VCaP (cell line): ENCODE data around the gene GARIN5A.

Experiments used
- H3K27ac ChIP-seq: fragments of 450-650 bp; 2 replicates; pipeline ENCODE4 v1.5.1; 2017
- TF ChIP-seq, protein P1 (sequence below): fragments of 450-650 bp; conservative IDR thresholded peaks from 2 replicates; pipeline ENCODE4 v1.5.1; 2017; ENCODE audit warnings: mild to moderate bottlenecking, moderate library complexity

GARIN5A gene

DNA sequence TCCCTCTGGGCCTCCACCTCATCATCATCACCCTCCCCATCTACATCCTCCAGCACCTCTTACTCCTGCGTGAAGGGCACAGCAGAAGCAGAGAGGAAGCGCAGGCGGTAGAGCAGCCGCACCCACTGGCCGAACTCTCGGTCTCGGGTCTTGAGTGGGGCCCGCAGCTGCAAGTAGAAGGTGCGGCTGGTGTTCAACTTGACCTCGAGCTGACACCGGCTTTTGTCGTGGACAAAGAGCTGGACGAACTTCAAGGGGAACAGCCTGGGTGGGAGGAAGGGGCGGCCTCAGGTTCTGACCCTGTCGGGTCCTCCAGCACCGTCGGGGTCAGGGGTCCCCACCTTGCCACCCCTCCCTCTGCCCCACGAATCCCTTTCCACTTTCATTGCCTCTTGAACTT, 9.1 kb downstream of the GARIN5A start:
- no peak overlapping the region for H3K27ac ChIP-seq
- TF ChIP-seq, protein P1, sequence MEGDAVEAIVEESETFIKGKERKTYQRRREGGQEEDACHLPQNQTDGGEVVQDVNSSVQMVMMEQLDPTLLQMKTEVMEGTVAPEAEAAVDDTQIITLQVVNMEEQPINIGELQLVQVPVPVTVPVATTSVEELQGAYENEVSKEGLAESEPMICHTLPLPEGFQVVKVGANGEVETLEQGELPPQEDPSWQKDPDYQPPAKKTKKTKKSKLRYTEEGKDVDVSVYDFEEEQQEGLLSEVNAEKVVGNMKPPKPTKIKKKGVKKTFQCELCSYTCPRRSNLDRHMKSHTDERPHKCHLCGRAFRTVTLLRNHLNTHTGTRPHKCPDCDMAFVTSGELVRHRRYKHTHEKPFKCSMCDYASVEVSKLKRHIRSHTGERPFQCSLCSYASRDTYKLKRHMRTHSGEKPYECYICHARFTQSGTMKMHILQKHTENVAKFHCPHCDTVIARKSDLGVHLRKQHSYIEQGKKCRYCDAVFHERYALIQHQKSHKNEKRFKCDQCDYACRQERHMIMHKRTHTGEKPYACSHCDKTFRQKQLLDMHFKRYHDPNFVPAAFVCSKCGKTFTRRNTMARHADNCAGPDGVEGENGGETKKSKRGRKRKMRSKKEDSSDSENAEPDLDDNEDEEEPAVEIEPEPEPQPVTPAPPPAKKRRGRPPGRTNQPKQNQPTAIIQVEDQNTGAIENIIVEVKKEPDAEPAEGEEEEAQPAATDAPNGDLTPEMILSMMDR: no peak

DNA sequence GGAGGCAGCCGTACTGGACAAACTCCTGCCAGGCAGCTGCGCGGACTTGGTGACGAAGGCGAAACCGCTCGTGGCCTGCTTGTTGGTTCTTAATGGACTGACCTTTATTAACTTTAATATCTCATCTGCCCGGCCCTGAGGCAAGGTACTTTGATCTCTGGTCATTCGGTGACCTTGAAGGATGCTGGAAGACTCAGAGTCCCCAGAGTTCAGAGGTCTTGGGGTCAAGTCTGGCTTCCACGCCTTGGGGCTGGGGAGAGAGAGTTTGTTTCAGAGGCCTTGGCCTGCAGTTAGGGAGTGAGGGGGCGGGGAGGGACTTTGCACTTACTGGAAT, 10.0 kb downstream of the GARIN5A start:
- no peak overlapping the region for H3K27ac ChIP-seq

DNA sequence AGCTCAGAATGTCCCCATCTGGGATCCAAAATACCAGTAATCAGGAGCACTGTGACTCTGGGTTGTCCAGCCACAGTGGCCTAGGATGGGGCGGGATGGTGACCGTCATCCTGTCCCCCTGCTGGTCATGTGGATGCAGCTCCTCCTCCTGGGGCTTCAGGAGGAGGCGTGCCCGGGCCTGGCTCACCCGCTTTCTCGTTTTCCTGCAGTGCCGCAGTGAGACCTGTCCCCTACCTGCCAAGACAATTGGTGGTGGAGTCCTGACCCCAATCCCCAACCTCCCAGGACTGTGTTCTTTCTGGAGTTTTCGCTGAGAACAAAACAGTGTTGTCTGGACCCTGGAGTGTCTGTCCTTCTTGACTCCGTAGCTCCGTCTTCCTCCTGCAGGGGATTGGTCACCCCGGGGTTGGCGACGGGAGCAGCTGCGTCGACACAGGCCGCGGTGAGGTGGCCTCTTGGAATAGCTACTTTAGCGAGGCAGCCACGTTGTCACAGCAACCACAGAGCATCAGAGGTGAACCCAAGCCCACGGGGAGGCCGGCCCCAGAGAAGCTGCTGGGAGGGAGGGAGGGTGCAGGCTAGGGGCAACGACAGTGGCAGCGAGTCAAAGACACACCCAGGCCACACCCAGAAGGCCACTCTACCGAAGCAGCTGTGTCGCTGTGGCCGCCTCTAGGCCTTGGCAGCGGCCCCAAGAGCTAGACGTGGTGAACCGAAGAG, 10.5 kb downstream of the GARIN5A start:
- TF ChIP-seq, protein P1: peak; percentile 40; the same call in 1 of the 2 replicates

More for the DNA sequence above, 10.0 kb downstream of the GARIN5A start:
- TF ChIP-seq, protein P1: no peak

DNA sequence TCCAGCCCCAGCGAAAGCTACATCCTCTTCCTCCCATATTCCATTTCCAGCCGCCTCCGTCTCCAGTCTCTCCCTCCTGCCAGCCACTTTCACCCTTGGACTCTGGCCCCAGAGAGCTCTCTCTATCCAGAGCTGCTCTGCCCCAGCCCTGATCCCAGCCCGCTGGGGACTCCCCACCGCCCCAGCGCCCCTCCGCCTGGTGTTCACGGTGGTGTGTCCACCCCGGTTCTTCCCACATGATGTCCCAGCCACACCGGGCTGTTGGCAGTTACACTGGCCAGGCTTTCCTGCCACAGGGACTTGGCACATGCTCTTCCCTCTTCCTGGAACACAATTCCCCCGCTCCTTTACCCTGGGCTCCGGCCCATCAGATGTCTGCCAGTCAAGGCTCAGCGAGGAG, 11.6 kb downstream of the GARIN5A start:
- H3K27ac ChIP-seq: no peak overlapping the region
- TF ChIP-seq, protein P1: no peak

More for the DNA sequence above, 10.5 kb downstream of the GARIN5A start:
- no peak overlapping the region for H3K27ac ChIP-seq

DNA sequence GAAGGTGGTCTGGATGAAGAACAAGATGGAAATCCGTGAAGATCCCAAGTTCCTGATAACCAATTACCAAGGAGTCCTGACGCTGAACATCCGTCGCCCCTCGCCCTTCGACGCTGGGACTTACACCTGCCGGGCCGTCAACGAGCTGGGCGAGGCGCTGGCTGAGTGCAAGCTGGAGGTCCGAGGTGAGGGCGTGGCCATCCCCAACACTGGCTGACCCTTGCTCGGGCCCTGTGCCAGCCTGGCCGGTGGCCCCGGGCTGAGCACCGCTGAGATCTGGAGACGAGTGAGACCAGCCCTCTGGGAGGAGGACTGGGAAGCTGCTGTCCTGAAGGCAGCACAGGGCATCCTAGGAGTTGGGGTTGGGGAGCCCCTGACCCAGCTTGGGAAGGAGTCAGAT, 12.3 kb downstream of the GARIN5A start:
- no peak overlapping the region for H3K27ac ChIP-seq
- TF ChIP-seq, protein P1: no peak

DNA sequence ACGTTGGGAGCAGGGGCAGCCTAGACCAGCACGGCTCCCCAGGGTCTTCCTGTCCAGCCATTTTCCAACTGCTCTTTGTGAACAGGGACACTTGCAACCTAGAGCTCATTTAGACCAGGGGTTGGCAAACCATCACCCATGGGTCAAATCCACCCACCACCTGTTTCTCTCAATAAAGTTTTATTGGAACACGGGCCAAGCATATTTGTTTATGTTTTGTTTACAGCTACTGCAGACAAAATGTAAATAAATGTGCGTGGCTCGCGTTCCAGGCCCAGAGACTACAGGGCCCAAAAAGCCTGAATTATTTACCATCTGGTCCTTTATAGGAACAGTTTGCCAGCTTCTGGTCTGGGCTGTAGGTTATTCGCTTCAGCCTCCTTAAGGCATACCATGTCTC, 13.7 kb downstream of the GARIN5A start:
- TF ChIP-seq, protein P1: no peak
- no peak overlapping the region for H3K27ac ChIP-seq

DNA sequence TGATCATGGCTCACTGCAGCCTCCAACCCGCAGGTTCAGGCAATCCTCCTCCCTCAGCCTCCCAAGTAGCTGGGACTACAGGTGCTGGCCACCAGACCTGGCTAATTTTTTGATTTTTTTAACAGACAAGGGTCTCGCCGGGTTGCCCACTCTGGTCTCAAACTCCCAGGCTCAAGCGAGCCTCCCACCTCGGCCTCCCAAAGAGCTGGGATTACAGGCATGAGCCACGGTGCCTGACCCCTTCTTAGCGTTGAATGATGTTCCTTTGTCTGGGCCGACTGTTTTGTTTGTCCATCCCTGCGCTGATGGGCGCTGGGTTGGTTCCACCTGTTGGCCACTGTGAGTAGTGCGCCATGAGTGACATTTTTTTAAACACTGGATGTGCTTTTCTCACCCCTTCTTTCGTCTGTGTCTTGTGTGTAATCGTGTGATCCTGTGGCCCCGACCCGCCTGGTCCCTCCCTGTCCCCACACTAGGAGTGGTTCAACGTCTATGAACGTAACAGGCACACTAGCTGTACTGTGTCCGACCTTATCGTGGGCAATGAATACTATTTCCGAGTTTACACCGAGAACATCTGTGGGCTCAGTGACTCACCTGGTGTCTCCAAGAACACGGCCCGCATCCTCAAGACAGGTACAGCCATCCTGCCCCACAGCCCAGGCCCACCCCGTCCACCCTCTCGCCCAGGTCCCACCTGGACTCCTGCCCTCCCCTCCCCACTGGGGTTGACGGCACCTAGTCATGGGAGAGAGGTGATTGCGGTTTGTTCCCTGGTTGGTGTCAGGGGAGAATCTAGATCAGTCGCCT, 15.4 kb downstream of the GARIN5A start:
- H3K27ac ChIP-seq: no peak overlapping the region
- TF ChIP-seq, protein P1: peak; percentile 96
